HEK293T (cell line): ENCODE measurements around the gene CPSF7.
"Not testable (repeated sequence)": the region's sequence is repeated elsewhere in the genome, so short reads cannot be mapped to it uniquely, and the experiment has no call there.

Experiments
- CTCF ChIA-PET: fragments of 350-600 bp; formaldehyde crosslinking; extraction: SDS; loops from one replicate; lab custom pipeline; 2021; ENCODE audit warnings: antibody characterized with exemption, inconsistent platforms; lab: Yijun Ruan, JAX
- POLR2A ChIA-PET: fragments of 350-600 bp; formaldehyde crosslinking; extraction: SDS; loops from one replicate; lab custom pipeline; 2020; ENCODE audit warnings: antibody characterized with exemption, inconsistent platforms; lab: Yijun Ruan, JAX
- DNase-seq: peaks from one replicate; pipeline ENCODE4 v3.0.0; 2012; ENCODE audit warnings: mixed read lengths; ENCODE audit errors: extremely low spot score
- ARNT ChIP-seq: fragments of 450-650 bp; IDR thresholded peaks from 2 replicates; pipeline ENCODE4 v1.6.1; 2017; ENCODE audit warnings: mild to moderate bottlenecking
- BHLHE40 ChIP-seq: fragments of 450-650 bp; IDR thresholded peaks from 2 replicates; pipeline ENCODE4 v1.6.1; 2016; ENCODE audit warnings: mild to moderate bottlenecking, moderate library complexity, borderline replicate concordance
- CTBP1 ChIP-seq: fragments of 450-650 bp; IDR thresholded peaks from 2 replicates; pipeline ENCODE4 v1.6.1; 2016; ENCODE audit warnings: borderline replicate concordance
- ELF4 ChIP-seq: fragments of 450-650 bp; IDR thresholded peaks from 2 replicates; pipeline ENCODE4 v1.6.1; 2017; ENCODE audit warnings: antibody characterized with exemption
- FOXA1 ChIP-seq: fragments of 450-650 bp; IDR thresholded peaks from 2 replicates; pipeline ENCODE4 v1.6.1; 2016; ENCODE audit warnings: mild to moderate bottlenecking
- FOXK2 ChIP-seq: fragments of 450-650 bp; IDR thresholded peaks from 2 replicates; pipeline ENCODE4 v1.6.1; 2016; ENCODE audit warnings: mild to moderate bottlenecking
- FOXM1 ChIP-seq: fragments of 450-650 bp; IDR thresholded peaks from 2 replicates; pipeline ENCODE4 v1.6.1; 2017; ENCODE audit warnings: mild to moderate bottlenecking, borderline replicate concordance
- HDGF ChIP-seq: fragments of 450-650 bp; IDR thresholded peaks from 2 replicates; pipeline ENCODE4 v1.6.1; 2017; ENCODE audit warnings: antibody characterized with exemption, borderline replicate concordance
- L3MBTL2 ChIP-seq: fragments of 450-650 bp; conservative IDR thresholded peaks from 2 replicates; pipeline ENCODE4 v1.6.1; 2016; ENCODE audit warnings: mild to moderate bottlenecking
- LEF1 ChIP-seq: fragments of 450-650 bp; IDR thresholded peaks from 2 replicates; pipeline ENCODE4 v1.6.1; 2017; ENCODE audit warnings: mild to moderate bottlenecking, borderline replicate concordance
- NFRKB ChIP-seq: fragments of 450-650 bp; IDR thresholded peaks from 2 replicates; pipeline ENCODE4 v1.6.1; 2016; ENCODE audit warnings: mild to moderate bottlenecking, moderate library complexity
- PKNOX1 ChIP-seq: fragments of 450-650 bp; IDR thresholded peaks from 2 replicates; pipeline ENCODE4 v1.6.1; 2016
- SP1 ChIP-seq: fragments of 450-650 bp; IDR thresholded peaks from 2 replicates; pipeline ENCODE4 v1.6.1; 2017
- SUZ12 ChIP-seq: fragments of 450-650 bp; IDR thresholded peaks from 2 replicates; pipeline ENCODE4 v1.6.1; 2016; ENCODE audit warnings: mild to moderate bottlenecking
- TARDBP ChIP-seq: fragments of 450-650 bp; IDR thresholded peaks from 2 replicates; pipeline ENCODE4 v1.6.1; 2016
- ZNF384 ChIP-seq: fragments of 450-650 bp; IDR thresholded peaks from 2 replicates; pipeline ENCODE4 v1.6.1; 2016

Gene CPSF7

GRCh38 chr11:61384271-61385242 is 45.2 kb downstream of the CPSF7 start:
- ChIA-PET CTCF (interaction anchor here (0.6 to 4.3 kb wide), 10 partner anchors 22 to 554 kb away, joined by 3 to 77 read pairs (median 5); partner anchors contain the start of genes CYB561A3, DDB1, TKFC and TMEM138), POLR2A (interaction anchor here (1.0 to 6.3 kb wide), 5 partner anchors 10 to 51 kb away, joined by 4 to 55 read pairs (median 22); partner anchors contain the start of genes CYB561A3, DDB1, TKFC and TMEM138)
- no peak for TF ChIP-seq TARDBP
- TF ChIP-seq ZNF384, result no peak
- no peak for TF ChIP-seq FOXA1
- no peak for TF ChIP-seq FOXM1
- no peak for TF ChIP-seq FOXK2
- no peak for TF ChIP-seq LEF1
- TF ChIP-seq ELF4, result no peak
- DNase-seq, result peak; percentile 30

- ChIA-PET CTCF (interaction anchor here (1.8 to 4.3 kb wide), 4 partner anchors 21 to 53 kb away, joined by 6 to 77 read pairs (median 22); partner anchors contain the start of genes CYB561A3, DDB1, TKFC and TMEM138), POLR2A (interaction anchor here (2.7 to 6.3 kb wide), 2 partner anchors 22 to 48 kb away, joined by 24 to 55 read pairs; partner anchors contain the start of genes CYB561A3 and TMEM138)
- not testable (repeated sequence) for DNase-seq
These were observed 45.9 kb downstream of the CPSF7 start for GRCh38 chr11:61383859-61384258.

- POLR2A ChIA-PET, result interaction anchor here (2.5 kb wide), 1 partner anchor 47 kb away, joined by 9 read pairs; no protein-coding TSS in a partner anchor
- CTCF ChIA-PET, result interaction anchor here (0.6 kb wide), 1 partner anchor 1487 kb away, joined by 3 read pairs; no protein-coding TSS in a partner anchor
- TF ChIP-seq FOXA1 (no peak), FOXK2 (no peak), TARDBP (no peak), LEF1 (no peak), CTBP1 (no peak), SUZ12 (no peak), L3MBTL2 (no peak), PKNOX1 (no peak), HDGF (no peak), ARNT (no peak), FOXM1 (no peak), SP1 (no peak), NFRKB (no peak), BHLHE40 (no peak), ELF4 (no peak)
- no peak for DNase-seq
These were observed 48.9 kb downstream of the CPSF7 start for GRCh38 chr11:61380884-61381283.

GRCh38 chr11:61378713-61379313 is 51.0 kb downstream of the CPSF7 start:
- POLR2A ChIA-PET, result interaction anchor here (1.1 to 1.3 kb wide), 2 partner anchors 10 to 17 kb away, joined by 3 to 6 read pairs; partner anchors contain the start of genes CYB561A3 and TMEM138
- no peak for DNase-seq
- no peak for TF ChIP-seq L3MBTL2
- no peak for TF ChIP-seq HDGF
- no peak for TF ChIP-seq ELF4
- TF ChIP-seq PKNOX1, result no peak
- no peak for TF ChIP-seq TARDBP
- TF ChIP-seq CTBP1, result no peak
- TF ChIP-seq LEF1, result no peak
- no peak for TF ChIP-seq ZNF384
- no peak for TF ChIP-seq SP1
- TF ChIP-seq FOXA1, result no peak
- TF ChIP-seq ARNT, result no peak
- no peak for TF ChIP-seq FOXK2
- no peak for TF ChIP-seq NFRKB
- TF ChIP-seq SUZ12, result no peak
- no peak for TF ChIP-seq BHLHE40
- TF ChIP-seq FOXM1, result no peak
- CTCF ChIA-PET, result no interaction called here

GRCh38 chr11:61377461-61378160 is 52.2 kb downstream of the CPSF7 start:
- POLR2A ChIA-PET, result no interaction called here
- CTCF ChIA-PET, result no interaction called here
- no peak for TF ChIP-seq BHLHE40
- TF ChIP-seq ELF4, result no peak
- no peak for TF ChIP-seq SP1
- TF ChIP-seq PKNOX1, result no peak
- TF ChIP-seq SUZ12, result no peak
- TF ChIP-seq HDGF, result no peak
- no peak for DNase-seq
